Neural cell (in vitro differentiated cells): ENCODE measurements around the gene TNP2.

Experiments
- CTCF ChIP-seq: fragments of 450-650 bp; IDR thresholded peaks from 2 replicates; pipeline ENCODE4 v1.5.1; 2014; ENCODE audit warnings: antibody characterized with exemption, mild to moderate bottlenecking, moderate library complexity; ENCODE audit not compliant: poor library complexity, severe bottlenecking
- EP300 ChIP-seq: fragments of 450-650 bp; conservative IDR thresholded peaks from 2 replicates; pipeline ENCODE4 v1.6.1; 2014; ENCODE audit warnings: antibody characterized with exemption, mild to moderate bottlenecking, moderate library complexity; ENCODE audit not compliant: poor library complexity, severe bottlenecking
- EZH2 ChIP-seq: fragments of 200-600, 300-800 bp; shearing (Covaris generic), sonication (generic); IDR thresholded peaks from 2 replicates; pipeline ENCODE4 v1.6.1; 2014; ENCODE audit warnings: antibody characterized with exemption, low read length, borderline replicate concordance, mild to moderate bottlenecking; ENCODE audit not compliant: insufficient read depth, poor library complexity, severe bottlenecking
- MXI1 ChIP-seq: fragments of 450-650 bp; conservative IDR thresholded peaks from 2 replicates; pipeline ENCODE4 v1.6.1; 2014; ENCODE audit warnings: antibody characterized with exemption, mild to moderate bottlenecking; ENCODE audit not compliant: poor library complexity, severe bottlenecking
- POLR2AphosphoS5 ChIP-seq: IDR thresholded peaks from 2 replicates; pipeline ENCODE4 v1.6.1; 2012
- RAD21 ChIP-seq: fragments of 450-650 bp; conservative IDR thresholded peaks from 2 replicates; pipeline ENCODE4 v1.6.1; 2014; ENCODE audit warnings: antibody characterized with exemption, mild to moderate bottlenecking, moderate library complexity
- REST ChIP-seq: IDR thresholded peaks from 2 replicates; pipeline ENCODE4 v1.6.1; 2012; ENCODE audit warnings: borderline replicate concordance
- SMC3 ChIP-seq: fragments of 450-650 bp; conservative IDR thresholded peaks from 2 replicates; pipeline ENCODE4 v1.6.1; 2014; ENCODE audit warnings: antibody characterized with exemption, mild to moderate bottlenecking, moderate library complexity; ENCODE audit not compliant: poor library complexity
- TAF1 ChIP-seq: IDR thresholded peaks from 2 replicates; pipeline ENCODE4 v1.6.1; 2012; ENCODE audit warnings: low read depth

GRCh38 chr16:11260596-11260966 is 8.5 kb downstream of the TNP2 start:
- TF ChIP-seq MXI1 (no peak), TAF1 (no peak), CTCF (no peak), POLR2AphosphoS5 (no peak), EZH2 (no peak), RAD21 (no peak), SMC3 (no peak), REST (no peak), EP300 (no peak)
